Choroid plexus epithelial cell (primary cell): Measurements from ENCODE around the gene DIPK1A.
"Not testable (repeated sequence)": the region's sequence is repeated elsewhere in the genome, so short reads cannot be mapped to it uniquely, and the experiment has no call there.

ENCODE experiments used
- DNase-seq: peaks from one replicate; pipeline ENCODE4 v3.0.0-alpha.2; 2010; ENCODE audit warnings: low read depth
- H3K4me3 ChIP-seq: 2 replicates; pipeline ENCODE4 v1.5.1; 2011; ENCODE audit warnings: low read depth, mild to moderate bottlenecking, control low read depth, low read length, moderate library complexity
- CTCF ChIP-seq: conservative IDR thresholded peaks from 2 replicates; pipeline ENCODE4 v1.5.1; 2011; ENCODE audit warnings: low read depth, mild to moderate bottlenecking, control low read depth, inconsistent platforms, low read length, moderate library complexity

DIPK1A gene

DNA sequence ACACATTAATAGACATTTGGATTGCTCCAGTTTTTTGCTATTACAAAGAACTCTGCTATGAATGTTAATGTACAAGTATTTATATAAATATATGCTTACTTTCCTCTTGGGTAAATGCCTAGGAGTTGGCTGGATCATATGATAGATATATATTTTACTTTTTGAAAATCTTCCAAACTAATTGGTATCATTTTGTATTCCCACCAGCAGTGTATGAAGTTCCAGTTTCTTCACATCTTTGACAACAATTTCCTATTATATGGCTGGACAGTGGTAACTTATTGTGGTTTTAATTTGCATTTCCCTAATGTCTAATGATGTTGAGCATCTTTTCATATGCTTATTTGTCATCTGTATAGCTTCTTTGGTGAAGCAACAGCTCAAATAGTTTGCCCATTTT lies 23.8 kb upstream of the DIPK1A start:
- no peak for TF ChIP-seq CTCF
- DNase-seq, result no peak
- H3K4me3 ChIP-seq, result no peak overlapping the region

- H3K4me3 ChIP-seq, result no peak overlapping the region
- no peak for DNase-seq
- TF ChIP-seq CTCF, result no peak
Observed at GRCh38 chr1:92980732-92981647, 19.7 kb upstream of the DIPK1A start.

GRCh38 chr1:92975551-92976232 lies 14.4 kb upstream of the DIPK1A start:
- no peak overlapping the region for H3K4me3 ChIP-seq
- no peak for TF ChIP-seq CTCF
- no peak for DNase-seq

DNA sequence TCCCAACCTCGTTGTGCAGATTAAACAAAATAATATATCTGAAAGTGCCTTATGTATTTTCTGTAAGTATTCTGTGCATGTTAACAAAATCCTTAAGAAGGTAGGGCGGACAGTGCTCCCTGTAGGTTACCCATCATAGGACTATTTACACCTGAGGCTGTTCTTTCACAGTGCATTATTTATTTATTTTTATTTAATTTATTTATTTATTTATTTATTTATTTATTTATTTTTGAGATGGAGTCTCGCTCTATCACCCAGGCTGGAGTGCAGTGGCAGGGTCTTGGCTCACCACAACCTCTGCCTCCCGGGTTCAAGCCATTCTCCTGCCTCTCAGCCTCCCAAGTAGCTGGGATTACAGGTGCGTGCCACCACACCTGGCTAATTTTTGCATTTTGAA lies 12.8 kb upstream of the DIPK1A start:
- not testable (repeated sequence) for H3K4me3 ChIP-seq, DNase-seq

- TF ChIP-seq CTCF, result no peak
- no peak for DNase-seq
- H3K4me3 ChIP-seq, result no peak overlapping the region
Observed at GRCh38 chr1:92973203-92973897, 12.1 kb upstream of the DIPK1A start.

DNA sequence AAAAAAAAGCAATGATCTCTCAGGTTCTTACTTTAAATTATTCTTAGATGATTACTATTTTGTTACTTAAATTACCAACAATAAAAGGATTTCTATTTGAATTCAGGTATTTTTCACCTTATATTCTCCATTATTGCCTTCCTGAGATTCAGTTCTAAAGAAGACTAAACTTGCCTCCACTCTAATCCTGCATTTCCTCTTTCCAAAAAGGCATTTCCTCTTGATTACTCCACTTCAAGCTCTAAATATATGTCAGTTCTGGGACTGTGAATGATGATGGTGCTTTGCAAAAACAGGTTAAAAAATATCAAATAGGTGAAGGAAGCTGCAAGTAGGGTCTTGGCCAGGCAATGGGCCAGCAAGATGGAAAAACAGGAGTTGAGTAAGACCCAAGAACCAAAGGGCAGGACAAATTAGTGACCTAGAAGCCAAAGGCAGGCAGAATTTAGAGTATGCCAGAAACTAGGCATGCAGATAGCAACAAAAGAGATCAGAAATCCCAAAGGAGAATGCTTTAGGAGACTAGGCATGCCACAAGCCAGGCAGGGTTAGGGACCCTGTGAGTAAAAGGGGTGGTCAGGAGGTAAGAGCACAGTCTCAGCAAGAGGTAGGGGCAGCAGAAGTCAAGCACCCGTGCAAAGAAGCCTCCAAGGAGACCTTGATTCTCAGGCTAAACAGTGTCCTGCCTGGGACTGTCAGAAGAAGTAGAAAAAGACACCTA lies 11.3 kb upstream of the DIPK1A start:
- H3K4me3 ChIP-seq, result no peak overlapping the region
- no peak for TF ChIP-seq CTCF
- DNase-seq, result no peak

- DNase-seq, H3K4me3 ChIP-seq: not testable (repeated sequence)
Observed at GRCh38 chr1:92971932-92972331, 10.7 kb upstream of the DIPK1A start.
